GM21447 (cell line): ENCODE data around the gene OSTM1.
"Not testable (repeated sequence)": the region's sequence is repeated elsewhere in the genome, so short reads cannot be mapped to it uniquely, and the experiment has no call there.

Experiments used
- ATAC-seq: cut with Tn5 transposase; IDR thresholded peaks from one replicate; pipeline ENCODE4 v1.9.1; 2021; ENCODE audit not compliant: unreplicated experiment

The OSTM1 gene

GRCh38 chr6:108024427-108025073 lies 50.0 kb downstream of the OSTM1 start:
- ATAC-seq, result no peak

- ATAC-seq, result no peak
Observed at GRCh38 chr6:108020472-108021116, 53.9 kb downstream of the OSTM1 start.

- ATAC-seq, result not testable (repeated sequence)
Observed at GRCh38 chr6:108016283-108016682, 58.3 kb downstream of the OSTM1 start.

- no peak for ATAC-seq
Observed at GRCh38 chr6:108013787-108014439, 60.6 kb downstream of the OSTM1 start.

- ATAC-seq, result no peak
Observed at GRCh38 chr6:108009894-108010293, 64.6 kb downstream of the OSTM1 start.

- ATAC-seq, result not testable (repeated sequence)
Observed at GRCh38 chr6:108009258-108009657, 65.3 kb downstream of the OSTM1 start.

- ATAC-seq, result no peak
Observed at GRCh38 chr6:108008363-108008762, 66.2 kb downstream of the OSTM1 start.

GRCh38 chr6:108005961-108006360 lies 68.6 kb downstream of the OSTM1 start:
- no peak for ATAC-seq

GRCh38 chr6:108004861-108005260 lies 69.7 kb downstream of the OSTM1 start:
- ATAC-seq, result no peak

GRCh38 chr6:108002365-108003221 lies 71.9 kb downstream of the OSTM1 start:
- no peak for ATAC-seq

GRCh38 chr6:108001696-108002231 lies 72.8 kb downstream of the OSTM1 start:
- no peak for ATAC-seq

GRCh38 chr6:108000259-108000658 lies 74.3 kb downstream of the OSTM1 start:
- not testable (repeated sequence) for ATAC-seq

- ATAC-seq, result no peak
Observed at GRCh38 chr6:107999341-107999740, 75.2 kb downstream of the OSTM1 start.

GRCh38 chr6:107991772-107992550 lies 82.6 kb downstream of the OSTM1 start:
- ATAC-seq, result no peak
